ENCODE measurements around the gene POLQ.

- TF ChIP-seq CTCF (conservative IDR thresholded peaks at IDR 0.05; ENCODE audit: low read depth, low read length) (no peak), RCOR1 (IDR thresholded peaks at IDR 0.05; ENCODE audit: insufficient replicate concordance, low read length) (no peak), USF2 (IDR thresholded peaks at IDR 0.05; ENCODE audit: low read depth, low read length) (no peak), POLR2A (IDR thresholded peaks at IDR 0.05; ENCODE audit: low read depth, low read length) (no peak)
Measured at GRCh38 chr3:121477589-121477988, 68.2 kb downstream of the POLQ start.

Measured in IMR-90 (cell line).